ENCODE data around the gene PURA.

GRCh38 chr5:140106101-140106500, 7.8 kb upstream of the PURA start:
- TF ChIP-seq, protein P1, sequence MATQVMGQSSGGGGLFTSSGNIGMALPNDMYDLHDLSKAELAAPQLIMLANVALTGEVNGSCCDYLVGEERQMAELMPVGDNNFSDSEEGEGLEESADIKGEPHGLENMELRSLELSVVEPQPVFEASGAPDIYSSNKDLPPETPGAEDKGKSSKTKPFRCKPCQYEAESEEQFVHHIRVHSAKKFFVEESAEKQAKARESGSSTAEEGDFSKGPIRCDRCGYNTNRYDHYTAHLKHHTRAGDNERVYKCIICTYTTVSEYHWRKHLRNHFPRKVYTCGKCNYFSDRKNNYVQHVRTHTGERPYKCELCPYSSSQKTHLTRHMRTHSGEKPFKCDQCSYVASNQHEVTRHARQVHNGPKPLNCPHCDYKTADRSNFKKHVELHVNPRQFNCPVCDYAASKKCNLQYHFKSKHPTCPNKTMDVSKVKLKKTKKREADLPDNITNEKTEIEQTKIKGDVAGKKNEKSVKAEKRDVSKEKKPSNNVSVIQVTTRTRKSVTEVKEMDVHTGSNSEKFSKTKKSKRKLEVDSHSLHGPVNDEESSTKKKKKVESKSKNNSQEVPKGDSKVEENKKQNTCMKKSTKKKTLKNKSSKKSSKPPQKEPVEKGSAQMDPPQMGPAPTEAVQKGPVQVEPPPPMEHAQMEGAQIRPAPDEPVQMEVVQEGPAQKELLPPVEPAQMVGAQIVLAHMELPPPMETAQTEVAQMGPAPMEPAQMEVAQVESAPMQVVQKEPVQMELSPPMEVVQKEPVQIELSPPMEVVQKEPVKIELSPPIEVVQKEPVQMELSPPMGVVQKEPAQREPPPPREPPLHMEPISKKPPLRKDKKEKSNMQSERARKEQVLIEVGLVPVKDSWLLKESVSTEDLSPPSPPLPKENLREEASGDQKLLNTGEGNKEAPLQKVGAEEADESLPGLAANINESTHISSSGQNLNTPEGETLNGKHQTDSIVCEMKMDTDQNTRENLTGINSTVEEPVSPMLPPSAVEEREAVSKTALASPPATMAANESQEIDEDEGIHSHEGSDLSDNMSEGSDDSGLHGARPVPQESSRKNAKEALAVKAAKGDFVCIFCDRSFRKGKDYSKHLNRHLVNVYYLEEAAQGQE (IDR thresholded peaks at IDR 0.05) = no peak
- TF ChIP-seq, protein P2, sequence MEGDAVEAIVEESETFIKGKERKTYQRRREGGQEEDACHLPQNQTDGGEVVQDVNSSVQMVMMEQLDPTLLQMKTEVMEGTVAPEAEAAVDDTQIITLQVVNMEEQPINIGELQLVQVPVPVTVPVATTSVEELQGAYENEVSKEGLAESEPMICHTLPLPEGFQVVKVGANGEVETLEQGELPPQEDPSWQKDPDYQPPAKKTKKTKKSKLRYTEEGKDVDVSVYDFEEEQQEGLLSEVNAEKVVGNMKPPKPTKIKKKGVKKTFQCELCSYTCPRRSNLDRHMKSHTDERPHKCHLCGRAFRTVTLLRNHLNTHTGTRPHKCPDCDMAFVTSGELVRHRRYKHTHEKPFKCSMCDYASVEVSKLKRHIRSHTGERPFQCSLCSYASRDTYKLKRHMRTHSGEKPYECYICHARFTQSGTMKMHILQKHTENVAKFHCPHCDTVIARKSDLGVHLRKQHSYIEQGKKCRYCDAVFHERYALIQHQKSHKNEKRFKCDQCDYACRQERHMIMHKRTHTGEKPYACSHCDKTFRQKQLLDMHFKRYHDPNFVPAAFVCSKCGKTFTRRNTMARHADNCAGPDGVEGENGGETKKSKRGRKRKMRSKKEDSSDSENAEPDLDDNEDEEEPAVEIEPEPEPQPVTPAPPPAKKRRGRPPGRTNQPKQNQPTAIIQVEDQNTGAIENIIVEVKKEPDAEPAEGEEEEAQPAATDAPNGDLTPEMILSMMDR (IDR thresholded peaks at IDR 0.05; ENCODE audit: low read depth, low read length, missing input control) = no peak
- TF ChIP-seq MAX (IDR thresholded peaks at IDR 0.05) (no peak), RXRA (IDR thresholded peaks at IDR 0.05) (no peak), RAD21 (IDR thresholded peaks at IDR 0.05) (no peak), JUND (IDR thresholded peaks at IDR 0.05) (no peak), SP1 (IDR thresholded peaks at IDR 0.05) (no peak), ZBTB33 (IDR thresholded peaks at IDR 0.05) (no peak), ATF3 (IDR thresholded peaks at IDR 0.05) (no peak), NR2F2 (IDR thresholded peaks at IDR 0.05) (no peak), FOXA1 (IDR thresholded peaks at IDR 0.05) (no peak), TAF1 (conservative IDR thresholded peaks at IDR 0.05) (no peak), YY1 (IDR thresholded peaks at IDR 0.05) (no peak), GABPA (IDR thresholded peaks at IDR 0.05 in 1 of 2, conservative IDR thresholded peaks at IDR 0.05 in 1 of 2) (no peak)

All from liver (tissue), 3 donors.